Aorta (tissue), 5 donors: ENCODE measurements around the gene CHSY1. TPM values are rescaled to one million over a fixed set of nuclear protein-coding genes. Genes with fewer than 3 reads are reported as not detected.

Experiments used
- ATAC-seq: fragments of 200-7000 bp; cut with Tn5 transposase; one replicate; pipeline ENCODE4 v1.9.1; 2022; ENCODE audit warnings: moderate library complexity; ENCODE audit not compliant: low FRiP score
- DNase-seq, 2 donors: peaks; one replicate each; pipeline ENCODE4 v3.0.0-alpha.2; 2020
- H3K27ac ChIP-seq, 2 donors: one replicate each; pipeline ENCODE4 v1.5.1; 2013; ENCODE audit warnings: low read length in 2 of 2, mild to moderate bottlenecking in 2 of 2, moderate library complexity in 2 of 2, control low read depth in 1 of 2, inconsistent platforms in 1 of 2, low read depth in 1 of 2
- H3K27me3 ChIP-seq, 2 donors: one replicate each; pipeline ENCODE4 v1.6.1; 2013; ENCODE audit warnings: control low read depth in 1 of 2, low read length in 1 of 2, mild to moderate bottlenecking in 1 of 2, moderate library complexity in 1 of 2; ENCODE audit not compliant: insufficient read depth in 2 of 2, control insufficient read depth in 1 of 2
- H3K36me3 ChIP-seq, 2 donors: one replicate each; pipeline ENCODE4 v1.6.1; 2013; ENCODE audit warnings: control low read depth in 1 of 2, low read length in 1 of 2, mild to moderate bottlenecking in 1 of 2; ENCODE audit not compliant: insufficient read depth in 2 of 2, control insufficient read depth in 1 of 2
- H3K4me1 ChIP-seq, 2 donors: one replicate each; pipeline ENCODE4 v1.6.1; 2013; ENCODE audit warnings: low read length in 2 of 2, control low read depth in 1 of 2, mild to moderate bottlenecking in 1 of 2, moderate library complexity in 1 of 2; ENCODE audit not compliant: insufficient read depth in 2 of 2, control insufficient read depth in 1 of 2
- H3K4me3 ChIP-seq, 2 donors: one replicate each; pipeline ENCODE4 v1.5.1; 2013; ENCODE audit warnings: low read length in 2 of 2, control low read depth in 1 of 2, mild to moderate bottlenecking in 1 of 2
- H3K9me3 ChIP-seq: one replicate; pipeline ENCODE4 v1.6.1; 2013; ENCODE audit warnings: mild to moderate bottlenecking, low read length; ENCODE audit not compliant: control insufficient read depth
- WGBS, 2 donors: extraction: QIAGEN DNeasy Blood & Tissue Kit; methylation state at CpG; one replicate each; pipeline ENCODE4 v1.1.7; 2013; 5-methylcytosine and 5-hydroxymethylcytosine counted together
- intact Hi-C, 2 donors: fragments of 100-400 bp; cut with DNase I; formaldehyde crosslinking; loops; one replicate each; pipeline versions ENCODE4 v1.14.2 to v1.15.0; 2022
- polyA plus RNA-seq, 2 donors: library from polyadenylated mRNA; stranded (reverse); fragments of 200-250 nt; gene quantifications; one replicate each; pipeline ENCODE4 v1.2.3, GENCODE V29; 2013
- total RNA-seq, 2 donors: library from RNA; stranded (reverse); fragmentation: NEBNext Ultra II Directional; extraction: Animal tissue kit (Norgen Biotek cat#: 25700); gene quantifications; one replicate each; pipeline ENCODE4 v1.2.1, GENCODE V29; 2021
- donor health status: healthy with polysubstance abuse.
- donor health status: Bipolar disorder and iron deficiency.
- donor health status: DM: no; HTN: no; CAD: no.
- donor health status: DM: no; HTN: no; CAD: no.
- donor health status: DM: yes; HTN: yes; CAD: no.

The CHSY1 gene
- total and polyA plus RNA-seq, 4 donors, result 10.8 to 78.4 (median 49.8) TPM

GRCh38 chr15:101262551-101262950 lies 10.7 kb upstream of the CHSY1 start:
- Histone ChIP-seq H3K4me3 (no peak overlapping the region), H3K36me3 (no peaks in the 10 kb centered on the region), H3K4me1 (no peaks in the 10 kb centered on the region), H3K27me3 (no peaks in the 10 kb centered on the region), H3K27ac (no peak overlapping the region), H3K9me3 (no peaks in the 10 kb centered on the region)
- intact Hi-C loops, result no loop called here
- no peak for ATAC-seq
- DNase-seq, result no peak
- 81 to 86% methylated on average over 4 of the region's 4 CpGs for WGBS, 2 donors

DNA sequence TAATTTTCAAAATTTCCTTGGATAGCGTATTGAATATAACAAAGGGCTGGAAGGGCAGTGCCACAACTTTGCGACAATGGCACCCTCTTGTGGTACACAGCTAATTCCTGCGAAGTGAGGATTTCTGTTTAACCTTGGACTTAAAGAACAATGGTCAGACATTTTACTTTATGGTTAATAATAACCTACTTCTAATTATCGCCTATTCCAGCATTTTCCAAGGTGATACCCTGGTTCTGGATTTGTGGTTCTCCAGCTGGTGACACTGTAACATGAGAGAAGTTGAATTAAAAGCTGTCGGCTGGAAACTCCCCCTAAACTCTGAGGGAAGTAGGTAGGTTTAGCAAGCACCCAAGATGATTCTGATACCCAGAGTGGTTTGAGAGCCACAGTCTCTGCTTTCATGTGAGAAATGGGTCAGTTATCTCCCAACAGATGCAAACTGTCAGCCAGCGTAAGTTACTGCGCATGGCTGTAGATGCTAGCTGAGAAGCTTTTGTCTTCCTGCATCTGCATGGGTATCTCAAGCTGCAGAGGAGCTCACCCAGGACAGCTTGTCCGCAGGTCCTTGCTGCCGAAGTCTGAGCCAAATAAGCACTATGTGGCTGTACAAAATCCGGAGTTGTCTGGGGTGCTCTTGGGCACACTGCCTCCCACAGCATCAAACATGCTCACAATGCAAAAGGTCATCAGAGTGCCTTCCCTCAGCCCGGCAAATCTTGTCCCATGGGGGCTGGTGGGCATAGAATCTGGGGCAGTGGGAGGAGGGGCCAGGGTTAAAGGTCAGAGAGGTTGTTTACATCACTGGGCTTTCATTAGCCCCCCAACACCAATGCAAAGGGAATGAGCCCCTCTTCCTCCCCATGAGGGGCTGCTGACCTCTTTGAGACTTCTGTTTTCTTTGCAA lies 6.6 kb upstream of the CHSY1 start:
- intact Hi-C loops, result loop anchor here (1.0 to 10.0 kb wide), 5 partner anchors 170 to 344 kb away; partner anchors contain the start of gene LRRK1 (in 1 of the 2)
- Histone ChIP-seq H3K36me3 (no peaks in the 10 kb centered on the region), H3K9me3 (no peaks in the 10 kb centered on the region), H3K4me3 (no peak overlapping the region), H3K27me3 (no peaks in the 10 kb centered on the region), H3K4me1 (no peaks in the 10 kb centered on the region), H3K27ac (no peak overlapping the region)
- WGBS, 2 donors, result 22 to 23% methylated on average over 11 of the region's 11 CpGs
- ATAC-seq (peak; percentile 88), DNase-seq (peak; percentile 72 to 79)

GRCh38 chr15:101256757-101257156 lies 4.9 kb upstream of the CHSY1 start:
- intact Hi-C loops, result loop anchor here in 1 of 2 donors (10.0 kb wide), 1 partner anchor 342 kb away; the partner anchor contains the start of gene LRRK1
- DNase-seq (no peak), ATAC-seq (no peak)
- Histone ChIP-seq H3K4me1 (no peaks in the 10 kb centered on the region), H3K4me3 (no peak overlapping the region), H3K9me3 (no peaks in the 10 kb centered on the region), H3K27ac (no peak overlapping the region), H3K36me3 (no peaks in the 10 kb centered on the region), H3K27me3 (no peaks in the 10 kb centered on the region)
- WGBS, 2 donors, result 91% methylated on average over 6 of the region's 6 CpGs

DNA sequence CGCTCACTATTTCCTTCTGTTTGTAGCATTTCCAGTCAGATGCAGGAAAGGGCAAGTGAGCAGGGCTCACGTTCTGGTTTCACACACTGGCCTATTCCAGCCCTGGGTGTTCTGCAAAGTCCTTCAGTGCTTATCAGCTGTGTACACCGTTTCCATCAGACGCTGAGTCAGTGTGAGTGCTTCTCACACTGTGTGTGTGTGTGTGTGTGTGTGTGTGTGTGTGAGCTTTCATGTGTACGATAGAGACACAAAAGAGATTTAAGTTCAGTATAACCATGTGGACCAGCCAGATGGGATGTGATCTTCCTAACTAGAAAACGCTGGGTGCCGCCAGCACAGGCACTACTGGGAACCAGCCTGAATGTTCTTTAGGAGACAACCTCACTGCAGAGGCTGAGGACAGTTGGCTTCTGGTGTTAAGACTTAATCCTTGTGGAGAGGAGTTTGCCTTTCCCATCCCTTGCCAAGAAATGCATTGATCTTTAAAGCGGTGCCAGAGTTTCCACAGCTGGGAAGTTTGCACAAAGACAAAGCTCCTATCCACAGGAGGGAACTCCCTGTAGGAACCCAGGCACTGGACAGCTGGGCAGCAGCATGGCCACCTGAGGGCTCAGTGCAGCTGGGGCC lies 3.9 kb upstream of the CHSY1 start:
- 60 to 68% methylated on average over 8 of the region's 8 CpGs for WGBS, 2 donors
- Histone ChIP-seq H3K27ac (no peak overlapping the region), H3K4me1 (no peaks in the 10 kb centered on the region), H3K9me3 (no peaks in the 10 kb centered on the region), H3K27me3 (no peaks in the 10 kb centered on the region), H3K4me3 (no peak overlapping the region), H3K36me3 (no peaks in the 10 kb centered on the region)
- ATAC-seq (no peak), DNase-seq (no peak)
- intact Hi-C loops, result loop anchor here in 1 of 2 donors (10.0 kb wide), 1 partner anchor 341 kb away; the partner anchor contains the start of gene LRRK1

DNA sequence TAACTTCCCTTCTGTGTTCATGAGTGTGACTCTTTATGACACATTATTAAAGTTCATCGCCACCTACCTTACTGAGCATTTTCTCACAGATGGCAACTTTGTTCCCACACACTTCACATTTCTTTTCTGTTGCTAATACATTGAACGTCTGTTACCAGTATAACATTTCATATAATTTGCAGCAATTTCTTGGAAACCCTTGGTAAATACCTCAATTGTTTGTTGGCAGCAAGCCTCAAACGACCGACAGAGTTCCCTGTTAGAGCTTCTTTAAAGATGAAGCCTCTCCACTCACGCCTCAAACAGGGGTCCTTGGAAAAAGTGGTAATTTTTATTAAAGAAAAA lies 3.2 kb upstream of the CHSY1 start:
- intact Hi-C loops, result loop anchor here in 1 of 2 donors (10.0 kb wide), 1 partner anchor 340 kb away; the partner anchor contains the start of gene LRRK1
- no peaks in the 10 kb centered on the region for H3K4me1 ChIP-seq
- WGBS, 2 donors, result 77 to 82% methylated on average over 5 of the region's 5 CpGs
- DNase-seq (no peak), ATAC-seq (no peak)
- no peaks in the 10 kb centered on the region for H3K36me3 ChIP-seq
- H3K9me3 ChIP-seq, result no peaks in the 10 kb centered on the region
- H3K27me3 ChIP-seq, result no peaks in the 10 kb centered on the region
- no peak overlapping the region for H3K4me3 ChIP-seq
- no peak overlapping the region for H3K27ac ChIP-seq

DNA sequence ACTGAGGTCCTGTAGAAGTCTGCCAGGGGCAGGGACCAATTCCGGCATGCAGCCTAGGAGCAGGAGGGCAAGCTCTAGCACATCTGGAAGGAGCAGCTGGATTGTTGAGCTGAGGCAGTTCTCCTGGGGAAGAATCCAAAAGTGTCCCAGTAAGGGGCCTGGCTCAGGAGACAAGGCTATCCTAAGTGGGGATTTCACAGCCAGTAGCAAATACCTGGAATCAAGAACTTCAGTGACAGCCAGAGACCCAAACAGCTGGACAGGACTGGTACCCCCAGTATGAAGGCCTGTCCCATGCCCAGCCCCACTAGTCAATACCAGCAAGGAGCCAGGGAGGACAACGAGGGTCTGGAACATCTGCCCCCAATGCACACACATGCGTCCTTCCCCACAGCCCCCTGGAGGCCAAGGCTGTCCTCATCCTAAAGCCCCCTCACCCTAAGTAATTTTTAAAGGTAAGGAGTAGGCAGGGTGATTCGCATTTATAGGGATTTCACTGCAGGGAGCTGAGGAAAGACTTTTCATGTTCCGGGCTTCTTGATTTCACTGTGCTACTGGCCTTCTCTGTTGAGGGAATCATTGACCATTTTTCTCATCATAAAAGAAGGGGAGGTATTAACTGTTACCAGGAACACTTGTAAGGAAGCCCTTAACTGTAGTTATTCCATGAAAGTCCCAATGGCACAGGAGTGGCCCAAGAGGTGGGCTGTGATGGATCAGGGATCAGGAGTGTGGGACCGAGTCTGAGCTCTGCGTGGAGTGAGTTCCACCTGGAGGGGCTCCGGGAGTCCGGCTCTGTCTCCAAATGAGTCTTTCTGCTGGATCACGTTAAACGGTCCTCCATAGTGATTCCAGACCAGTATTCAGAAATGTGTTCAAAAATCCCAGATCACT lies 2.6 kb upstream of the CHSY1 start:
- Histone ChIP-seq H3K4me3 (no peak overlapping the region), H3K36me3 (no peaks in the 10 kb centered on the region), H3K9me3 (no peaks in the 10 kb centered on the region), H3K27me3 (no peaks in the 10 kb centered on the region), H3K4me1 (peaks cover 0 to 2% of the 10 kb centered on the region in 2 donors), H3K27ac (no peak overlapping the region)
- DNase-seq (no peak), ATAC-seq (no peak)
- 91 to 94% methylated on average over 11 of the region's 11 CpGs for WGBS, 2 donors
- intact Hi-C loops, result loop anchor here (5.0 to 10.0 kb wide), 4 partner anchors 57 to 340 kb away; partner anchors contain the start of gene LRRK1 (in 1 of the 2)

DNA sequence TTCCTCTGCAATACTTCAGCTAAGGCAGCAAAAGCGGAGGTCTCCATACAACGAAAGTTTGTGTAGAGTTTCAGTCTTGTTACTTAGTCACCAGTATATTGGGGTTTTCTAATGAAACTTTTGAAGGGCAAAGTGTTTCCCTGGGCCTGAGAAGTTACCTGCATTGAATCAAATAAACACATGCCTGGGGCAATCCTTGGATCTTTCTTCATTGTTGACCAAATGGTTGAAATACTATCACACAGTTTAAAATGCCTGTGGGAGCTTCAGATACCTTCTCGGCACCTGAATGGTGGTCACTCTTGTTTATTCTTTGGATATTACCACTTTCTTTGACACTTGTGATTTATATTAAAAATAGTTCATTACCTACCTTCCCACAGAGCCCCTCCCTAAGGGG lies 988 bp upstream of the CHSY1 start:
- 17 to 20% methylated on average over 3 of the region's 3 CpGs for WGBS, 2 donors
- ATAC-seq, result no peak
- Histone ChIP-seq H3K27me3 (no peaks in the 10 kb centered on the region), H3K27ac (peak overlapping the region in 1 of 2 donors; percentile 73), H3K4me3 (peak overlapping the region; percentile 65 to 70), H3K36me3 (no peaks in the 10 kb centered on the region), H3K4me1 (peaks cover 0 to 2% of the 10 kb centered on the region in 2 donors), H3K9me3 (no peaks in the 10 kb centered on the region)
- no peak for DNase-seq
- intact Hi-C loops, result loop anchor here (1.0 to 10.0 kb wide), 5 partner anchors 56 to 338 kb away; partner anchors contain the start of gene LRRK1 (in 1 of the 2)
